ENCODE data around the gene STIMATE. TPM values are rescaled to one million over a fixed set of nuclear protein-coding genes. Genes with fewer than 3 reads are reported as not detected.

Gene STIMATE
- total RNA-seq, 4 donors from 2014 or later = 15.0 to 22.1 (median 18.7) TPM

DNA sequence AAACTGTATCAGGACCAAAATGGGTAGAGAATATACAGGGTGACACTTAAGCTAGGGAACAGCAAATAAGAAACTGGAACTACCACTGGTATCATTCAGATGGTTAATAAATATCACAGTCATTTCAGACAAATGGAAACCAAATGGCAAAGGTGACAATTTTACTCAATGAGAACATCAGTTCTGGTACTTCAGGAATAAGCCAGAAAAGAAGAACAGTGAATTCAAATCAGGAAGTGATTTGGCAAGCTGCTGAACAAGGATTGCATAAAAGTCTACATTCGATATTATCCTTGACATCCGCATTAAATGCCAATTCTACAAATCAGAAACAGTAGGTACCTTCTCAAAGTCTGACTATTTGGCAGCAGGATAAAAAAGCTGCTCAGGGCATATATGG is 23.5 kb upstream of the STIMATE start:
- intact Hi-C loops (cut with DNase I) = no loop called here
- TF ChIP-seq, protein P1, sequence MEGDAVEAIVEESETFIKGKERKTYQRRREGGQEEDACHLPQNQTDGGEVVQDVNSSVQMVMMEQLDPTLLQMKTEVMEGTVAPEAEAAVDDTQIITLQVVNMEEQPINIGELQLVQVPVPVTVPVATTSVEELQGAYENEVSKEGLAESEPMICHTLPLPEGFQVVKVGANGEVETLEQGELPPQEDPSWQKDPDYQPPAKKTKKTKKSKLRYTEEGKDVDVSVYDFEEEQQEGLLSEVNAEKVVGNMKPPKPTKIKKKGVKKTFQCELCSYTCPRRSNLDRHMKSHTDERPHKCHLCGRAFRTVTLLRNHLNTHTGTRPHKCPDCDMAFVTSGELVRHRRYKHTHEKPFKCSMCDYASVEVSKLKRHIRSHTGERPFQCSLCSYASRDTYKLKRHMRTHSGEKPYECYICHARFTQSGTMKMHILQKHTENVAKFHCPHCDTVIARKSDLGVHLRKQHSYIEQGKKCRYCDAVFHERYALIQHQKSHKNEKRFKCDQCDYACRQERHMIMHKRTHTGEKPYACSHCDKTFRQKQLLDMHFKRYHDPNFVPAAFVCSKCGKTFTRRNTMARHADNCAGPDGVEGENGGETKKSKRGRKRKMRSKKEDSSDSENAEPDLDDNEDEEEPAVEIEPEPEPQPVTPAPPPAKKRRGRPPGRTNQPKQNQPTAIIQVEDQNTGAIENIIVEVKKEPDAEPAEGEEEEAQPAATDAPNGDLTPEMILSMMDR (IDR thresholded peaks at IDR 0.05) = no peak
- no peak for TF ChIP-seq POLR2A (IDR thresholded peaks at IDR 0.05)
- no peak overlapping the region for H3K27ac ChIP-seq
- no peak overlapping the region for H3K4me3 ChIP-seq (replicated peaks in 1 of 3)
- 91 to 97% methylated on average over 2 of the region's 2 CpGs for WGBS, 2 donors
- no peaks in the 10 kb centered on the region for H3K27me3 ChIP-seq
- no peaks in the 10 kb centered on the region for H3K9me3 ChIP-seq
- H3K4me1 ChIP-seq = no peaks in the 10 kb centered on the region
- no peak for DNase-seq
- H3K36me3 ChIP-seq = peaks cover 6 to 16% of the 10 kb centered on the region in 2 donors

DNA sequence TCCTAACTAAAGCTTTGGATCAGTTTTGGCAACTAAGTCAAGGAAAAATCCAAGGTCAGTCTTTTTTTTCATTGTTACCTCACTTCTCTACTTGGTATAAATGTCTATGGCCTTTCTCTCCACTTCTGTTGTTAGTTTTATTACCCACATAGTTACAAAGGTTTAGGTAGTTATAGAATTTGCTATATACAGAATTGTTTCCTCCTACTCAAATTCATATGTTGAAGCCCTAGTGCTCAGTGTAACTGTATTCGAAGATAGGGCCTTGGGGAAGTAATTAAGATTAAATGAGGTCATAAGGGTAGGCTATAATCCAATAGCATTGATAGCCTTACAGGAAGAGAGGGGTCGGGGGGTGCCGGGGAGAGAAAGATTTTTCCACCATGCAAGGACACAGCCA is 19.7 kb upstream of the STIMATE start:
- intact Hi-C loops (cut with DNase I) = no loop called here
- WGBS, 2 donors = 80 to 86% methylated on average over 3 of the region's 3 CpGs

DNA sequence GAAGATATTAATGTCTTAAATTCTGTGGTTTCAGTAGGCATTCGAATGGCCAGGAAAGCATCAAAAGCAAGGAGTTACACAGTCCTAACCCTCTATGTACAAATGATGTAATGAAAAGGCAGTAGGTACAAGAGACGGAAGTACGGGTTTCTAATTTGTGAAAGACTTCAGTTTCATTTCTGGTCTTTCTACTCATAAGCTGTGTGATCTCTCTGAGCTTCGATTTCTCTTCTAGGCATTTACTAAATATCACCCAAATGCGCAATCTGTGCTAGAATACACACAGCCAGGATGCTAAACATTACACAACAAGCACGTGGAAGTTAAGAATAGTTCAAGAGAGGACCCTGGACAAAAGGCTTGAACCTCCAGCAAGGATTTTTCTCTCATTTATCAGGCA is 17.9 kb upstream of the STIMATE start:
- peaks cover 6 to 21% of the 10 kb centered on the region in 2 donors for H3K36me3 ChIP-seq
- DNase-seq = no peak
- H3K4me1 ChIP-seq = no peaks in the 10 kb centered on the region
- intact Hi-C loops (cut with DNase I) = no loop called here
- no peaks in the 10 kb centered on the region for H3K9me3 ChIP-seq
- no peak overlapping the region for H3K4me3 ChIP-seq (replicated peaks in 1 of 3)
- H3K27ac ChIP-seq = no peak overlapping the region
- 88 to 91% methylated on average over 6 of the region's 6 CpGs for WGBS, 2 donors
- H3K27me3 ChIP-seq = no peaks in the 10 kb centered on the region
- TF ChIP-seq, protein P1 (IDR thresholded peaks at IDR 0.05) = no peak
- no peak for TF ChIP-seq POLR2A (IDR thresholded peaks at IDR 0.05)

More for the DNA sequence above, 19.7 kb upstream of the STIMATE start:
- Histone ChIP-seq H3K27ac (no peak overlapping the region), H3K4me3 (replicated peaks in 1 of 3) (no peak overlapping the region), H3K36me3 (peaks cover 6 to 21% of the 10 kb centered on the region in 2 donors), H3K4me1 (no peaks in the 10 kb centered on the region), H3K9me3 (no peaks in the 10 kb centered on the region), H3K27me3 (no peaks in the 10 kb centered on the region)
- TF ChIP-seq, protein P1 (IDR thresholded peaks at IDR 0.05) = no peak
- no peak for TF ChIP-seq POLR2A (IDR thresholded peaks at IDR 0.05)
- DNase-seq = no peak

DNA sequence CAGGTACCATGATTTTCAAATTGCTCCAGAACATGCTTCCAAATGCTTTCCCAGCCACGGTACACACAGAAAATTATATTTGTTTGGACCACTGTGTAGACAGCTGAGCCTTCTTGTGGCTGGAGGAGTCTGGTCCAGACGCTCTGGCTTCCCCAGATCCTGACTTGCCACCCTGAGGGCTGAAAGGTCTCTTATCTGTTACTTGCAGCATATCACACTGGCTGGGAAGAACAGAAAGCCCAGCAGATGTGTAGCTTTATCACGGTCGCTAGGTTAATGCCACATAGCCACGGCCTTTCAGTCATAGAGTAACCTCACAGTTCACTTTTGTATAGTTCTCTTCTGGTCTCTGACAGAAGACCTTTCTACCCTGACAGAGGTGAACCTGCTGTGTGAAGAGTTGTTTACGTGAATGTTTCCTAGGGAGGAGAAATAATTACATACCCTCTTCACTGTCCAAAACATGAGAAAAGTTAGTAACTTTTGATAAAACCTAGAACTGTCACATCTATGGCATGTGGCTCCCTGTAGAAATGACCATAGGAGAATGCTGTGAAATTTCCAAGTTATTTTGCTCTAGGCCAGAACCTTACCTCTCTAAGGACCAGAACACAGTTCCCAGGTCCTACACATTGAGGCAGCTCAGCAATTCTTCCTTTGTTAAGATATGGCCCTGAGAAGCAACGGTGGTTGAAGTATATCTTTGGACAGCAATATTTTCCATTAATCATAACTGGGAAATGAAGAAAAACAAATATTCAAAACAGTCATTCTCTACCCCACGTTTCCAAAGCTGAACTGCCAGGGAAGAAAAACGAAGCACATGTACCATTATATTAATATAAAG is 15.8 kb upstream of the STIMATE start:
- Histone ChIP-seq H3K36me3 (peaks cover 6 to 10% of the 10 kb centered on the region in 2 donors), H3K27me3 (no peaks in the 10 kb centered on the region), H3K4me1 (no peaks in the 10 kb centered on the region), H3K4me3 (replicated peaks in 1 of 3) (no peak overlapping the region), H3K9me3 (no peaks in the 10 kb centered on the region), H3K27ac (no peak overlapping the region)
- 90% methylated on average over 9 of the region's 9 CpGs for WGBS, 2 donors
- no peak for DNase-seq
- intact Hi-C loops (cut with DNase I) = no loop called here
- TF ChIP-seq POLR2A (IDR thresholded peaks at IDR 0.05) = no peak
- TF ChIP-seq, protein P1 (IDR thresholded peaks at IDR 0.05) = no peak

DNA sequence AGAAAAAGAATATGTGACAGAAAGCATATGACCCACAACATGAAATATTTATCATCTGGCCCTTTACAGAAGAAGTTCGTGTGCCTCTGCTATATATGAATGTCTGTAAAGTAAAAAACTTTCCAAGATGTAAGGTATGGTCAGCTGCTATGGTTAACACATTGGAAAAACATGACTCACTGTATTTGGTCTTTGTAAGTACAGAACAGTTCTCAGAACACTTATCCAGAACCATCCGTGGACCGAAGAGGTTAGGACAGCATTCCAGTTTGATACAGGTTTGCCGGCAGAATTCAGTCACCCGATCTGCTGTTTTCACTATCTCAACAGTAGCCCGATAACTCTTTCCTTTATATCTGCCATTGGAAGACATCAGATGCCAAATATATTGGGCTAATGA is 13.5 kb upstream of the STIMATE start:
- Histone ChIP-seq H3K27ac (no peak overlapping the region), H3K27me3 (no peaks in the 10 kb centered on the region), H3K4me3 (replicated peaks in 1 of 3) (no peak overlapping the region), H3K9me3 (no peaks in the 10 kb centered on the region), H3K36me3 (peaks cover 0 to 18% of the 10 kb centered on the region in 2 donors), H3K4me1 (no peaks in the 10 kb centered on the region)
- intact Hi-C loops (cut with DNase I) = no loop called here
- 88 to 94% methylated on average over 6 of the region's 6 CpGs for WGBS, 2 donors
- DNase-seq = no peak
- no peak for TF ChIP-seq POLR2A (IDR thresholded peaks at IDR 0.05)
- TF ChIP-seq, protein P1 (IDR thresholded peaks at IDR 0.05) = no peak
